ENCODE measurements around the gene VSTM4.

Gene VSTM4

DNA sequence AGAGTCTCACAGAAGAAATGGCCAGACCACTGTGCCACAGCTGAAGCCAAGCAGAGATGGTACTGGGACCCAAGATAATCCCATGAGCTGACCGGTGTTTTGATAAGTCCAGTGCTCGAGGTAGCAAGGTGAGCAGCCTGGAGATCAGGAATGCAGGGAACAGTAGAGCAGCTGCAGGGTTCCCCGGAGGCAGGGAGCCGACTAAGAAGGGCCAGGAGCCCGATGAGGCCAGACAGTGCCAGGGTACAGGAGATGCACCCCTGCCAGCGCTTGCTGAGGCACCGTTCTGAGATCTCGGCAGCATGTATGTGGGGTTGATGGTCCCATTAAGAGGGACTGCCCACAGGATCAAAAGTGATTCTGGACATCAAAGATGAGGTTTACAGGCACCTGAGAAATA is 47.1 kb downstream of the VSTM4 start:
- no peak for DNase-seq

DNA sequence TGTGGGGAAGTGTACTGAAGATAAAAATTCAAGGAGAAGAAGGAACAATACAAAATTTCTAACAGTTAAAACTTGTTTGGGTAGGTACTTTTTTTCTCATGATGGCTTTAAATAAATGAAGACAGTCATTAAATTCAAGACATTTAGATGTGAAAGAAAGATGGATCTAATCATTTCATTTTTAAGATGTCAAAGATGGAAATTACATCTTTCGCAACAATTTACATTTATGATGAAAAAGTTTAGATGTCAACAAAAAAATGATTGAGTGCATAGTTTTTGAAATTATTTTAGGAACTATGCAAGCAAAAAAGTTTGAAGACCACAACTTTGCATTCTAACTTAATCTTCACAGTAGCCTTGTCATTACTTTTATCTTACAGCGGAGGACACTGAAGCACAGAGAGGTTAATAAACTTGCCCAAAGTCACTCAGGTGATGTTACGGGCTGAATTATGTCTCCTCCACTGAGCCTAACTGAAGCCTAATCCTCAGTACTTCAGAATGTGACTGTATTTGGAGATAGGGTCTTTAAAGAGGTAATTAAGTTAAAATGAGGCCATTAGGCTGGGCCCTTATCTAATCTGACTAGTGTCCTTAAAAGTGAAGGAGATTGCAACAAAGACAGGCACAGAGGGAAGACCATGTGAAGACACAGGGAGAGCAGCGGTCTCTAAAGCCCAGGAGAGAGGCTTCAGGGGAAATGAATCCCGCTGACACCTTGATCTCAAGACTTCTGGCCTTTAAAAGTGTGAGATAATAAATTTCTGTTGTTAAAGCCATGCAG is 48.2 kb downstream of the VSTM4 start:
- DNase-seq: no peak

DNA sequence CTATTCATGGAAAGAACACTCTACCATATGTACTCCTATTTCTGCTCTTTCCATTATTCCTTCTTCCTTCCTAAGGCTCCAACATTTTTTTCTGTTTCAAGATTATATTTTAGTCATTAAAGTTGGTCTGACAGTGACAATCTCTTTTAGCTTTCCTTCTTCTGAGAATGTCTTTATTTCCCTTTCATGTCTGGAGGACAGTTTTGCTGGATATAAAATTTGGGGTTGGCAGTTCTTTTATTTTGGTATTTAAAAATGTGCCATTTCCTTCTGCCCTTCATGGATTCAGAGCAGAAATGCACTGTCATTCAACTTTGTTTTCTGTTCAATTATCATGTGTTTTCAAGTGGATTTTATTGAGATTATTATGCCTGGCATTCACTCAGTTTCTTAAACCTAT is 53.1 kb downstream of the VSTM4 start:
- DNase-seq: no peak

- DNase-seq: no peak
These were observed 53.7 kb downstream of the VSTM4 start for GRCh38 chr10:49061667-49062066.

DNA sequence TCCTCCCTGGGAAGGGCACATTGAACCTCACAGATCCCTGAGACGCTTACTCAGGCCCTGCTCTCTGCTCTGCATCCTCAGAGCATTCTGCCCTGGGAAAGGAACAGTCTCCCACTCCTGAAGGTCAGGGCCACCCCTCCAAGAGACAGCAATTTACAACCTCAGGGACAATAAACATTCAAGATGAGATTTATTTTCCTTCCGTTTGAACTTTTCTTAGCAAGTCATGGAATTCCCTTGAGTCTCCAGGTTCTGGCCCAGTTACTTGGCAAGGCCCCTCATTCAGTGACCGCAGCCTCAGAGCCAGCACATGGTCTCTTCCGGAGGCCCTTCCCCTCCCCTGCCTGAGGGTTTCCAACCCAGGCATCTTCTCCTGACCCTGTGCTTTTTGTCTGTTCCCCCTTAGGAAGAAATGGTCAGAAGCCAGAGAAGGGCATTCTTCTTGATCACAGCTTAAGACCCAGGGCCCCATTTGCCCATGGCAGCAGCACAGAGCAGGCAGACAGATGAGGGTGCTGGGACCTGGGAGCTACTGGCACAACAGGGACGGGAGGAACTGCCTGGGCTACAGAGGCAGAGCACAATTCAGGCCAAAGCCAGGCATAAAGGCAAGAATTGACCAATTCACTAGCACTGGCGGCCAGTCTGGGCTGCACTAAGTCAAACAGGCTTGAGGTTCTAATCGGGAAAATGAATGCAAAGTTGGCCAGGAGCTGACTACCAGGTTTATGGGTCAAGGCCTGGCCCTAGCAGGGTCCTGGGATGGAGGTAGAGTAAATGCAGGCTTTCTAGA is 56.7 kb downstream of the VSTM4 start:
- no peak for DNase-seq

- DNase-seq: no peak
These were observed 58.0 kb downstream of the VSTM4 start for GRCh38 chr10:49057231-49057880.

DNA sequence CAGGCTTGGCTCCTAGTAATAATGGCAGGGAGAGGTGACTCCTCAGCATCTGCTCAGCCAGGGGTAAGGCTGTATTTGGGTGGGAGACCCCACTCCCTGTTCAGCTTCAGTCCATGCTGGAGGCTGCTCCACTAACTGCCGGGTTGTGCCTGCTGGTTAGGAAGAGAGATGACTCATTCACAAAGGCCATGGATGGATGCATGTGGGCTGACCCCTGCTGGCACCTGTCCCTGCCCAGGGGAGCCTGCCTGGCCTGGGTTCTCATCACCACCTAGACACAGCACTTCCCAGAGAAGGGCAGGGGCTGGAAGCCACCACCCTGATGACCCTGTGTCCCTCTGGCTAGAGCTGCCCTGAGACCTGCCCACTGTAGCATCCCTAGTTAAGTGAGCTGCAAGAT is 59.0 kb downstream of the VSTM4 start:
- no peak for DNase-seq

- no peak for DNase-seq
These were observed 60.0 kb downstream of the VSTM4 start for GRCh38 chr10:49055221-49055849.

DNA sequence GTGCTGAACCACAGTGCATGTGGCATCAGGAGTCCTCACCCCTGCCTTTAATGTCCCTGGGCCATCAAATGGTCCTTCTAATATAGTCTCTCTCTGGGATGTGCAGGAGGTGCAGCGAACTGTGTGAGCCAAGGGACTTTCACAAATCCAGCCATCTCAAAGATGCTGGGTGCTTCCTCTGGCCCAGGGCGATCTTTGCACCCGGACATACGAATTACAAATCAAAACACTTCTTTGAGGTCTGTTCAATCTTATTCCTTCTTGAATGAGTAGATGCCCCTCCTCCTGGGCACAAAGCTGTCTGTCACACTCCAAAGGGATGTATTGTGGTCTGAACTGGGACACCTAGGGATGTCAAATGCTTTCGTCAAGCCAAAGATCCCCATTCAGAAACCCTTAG is 60.6 kb downstream of the VSTM4 start:
- DNase-seq: no peak

DNA sequence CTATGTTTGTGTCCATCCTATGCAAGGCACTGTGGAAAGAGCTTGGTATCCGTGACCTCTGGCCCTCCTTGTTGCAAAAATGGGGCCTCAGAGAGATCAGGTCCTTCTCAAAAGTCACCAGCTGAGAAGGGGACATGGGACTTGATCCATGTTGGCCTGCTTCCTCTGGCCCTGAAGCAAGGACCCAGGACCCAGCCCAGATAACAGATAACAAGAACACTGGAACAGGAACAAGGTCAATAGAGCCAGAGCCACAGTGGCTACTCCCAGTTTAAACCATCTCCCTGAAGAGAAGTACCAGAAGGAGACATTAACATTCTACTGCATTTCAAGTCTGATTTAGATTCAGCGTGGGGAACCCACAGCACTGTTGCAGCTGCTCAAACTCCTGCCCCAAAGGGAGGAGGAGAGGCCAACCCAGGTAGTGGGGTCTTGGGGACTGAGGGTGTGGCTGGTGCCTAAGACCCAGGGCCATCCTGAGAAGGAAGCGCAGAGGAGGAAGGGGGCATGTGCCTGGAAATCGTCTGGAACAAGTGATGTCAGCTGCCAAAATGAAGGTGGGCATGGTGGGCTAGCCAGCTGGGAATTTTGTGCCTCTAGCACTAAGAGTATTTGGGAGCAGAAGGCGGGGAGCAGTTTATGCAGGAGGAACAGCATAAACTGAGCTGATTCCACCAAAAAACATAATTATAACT is 61.2 kb downstream of the VSTM4 start:
- no peak for DNase-seq

- DNase-seq: no peak
These were observed 62.0 kb downstream of the VSTM4 start for GRCh38 chr10:49053053-49053997.

- no peak for DNase-seq
These were observed 63.3 kb downstream of the VSTM4 start for GRCh38 chr10:49052069-49052468.

- DNase-seq: no peak
These were observed 64.4 kb downstream of the VSTM4 start for GRCh38 chr10:49050906-49051305.

DNA sequence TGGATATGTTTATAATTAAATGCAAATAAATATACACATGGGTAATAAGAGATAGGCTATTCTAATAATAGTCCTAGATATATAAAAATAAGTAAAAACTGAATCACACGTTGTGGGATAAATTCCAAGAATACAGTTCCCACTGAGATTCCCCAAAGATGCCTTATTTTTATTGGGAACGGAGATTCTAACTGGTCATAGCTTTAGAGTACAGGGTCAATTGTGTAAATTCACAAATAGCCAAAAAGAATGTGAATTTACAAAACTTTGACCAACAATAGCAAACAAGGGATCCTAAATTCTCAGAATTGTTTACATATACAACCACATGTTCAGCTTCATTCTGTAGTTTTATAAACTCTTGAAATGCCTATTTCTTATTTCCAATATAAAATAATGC is 65.0 kb downstream of the VSTM4 start:
- no peak for DNase-seq

- DNase-seq: no peak
These were observed 65.7 kb downstream of the VSTM4 start for GRCh38 chr10:49049660-49050059.

GRCh38 chr10:49047128-49047639 is 68.1 kb downstream of the VSTM4 start:
- DNase-seq: no peak

DNA sequence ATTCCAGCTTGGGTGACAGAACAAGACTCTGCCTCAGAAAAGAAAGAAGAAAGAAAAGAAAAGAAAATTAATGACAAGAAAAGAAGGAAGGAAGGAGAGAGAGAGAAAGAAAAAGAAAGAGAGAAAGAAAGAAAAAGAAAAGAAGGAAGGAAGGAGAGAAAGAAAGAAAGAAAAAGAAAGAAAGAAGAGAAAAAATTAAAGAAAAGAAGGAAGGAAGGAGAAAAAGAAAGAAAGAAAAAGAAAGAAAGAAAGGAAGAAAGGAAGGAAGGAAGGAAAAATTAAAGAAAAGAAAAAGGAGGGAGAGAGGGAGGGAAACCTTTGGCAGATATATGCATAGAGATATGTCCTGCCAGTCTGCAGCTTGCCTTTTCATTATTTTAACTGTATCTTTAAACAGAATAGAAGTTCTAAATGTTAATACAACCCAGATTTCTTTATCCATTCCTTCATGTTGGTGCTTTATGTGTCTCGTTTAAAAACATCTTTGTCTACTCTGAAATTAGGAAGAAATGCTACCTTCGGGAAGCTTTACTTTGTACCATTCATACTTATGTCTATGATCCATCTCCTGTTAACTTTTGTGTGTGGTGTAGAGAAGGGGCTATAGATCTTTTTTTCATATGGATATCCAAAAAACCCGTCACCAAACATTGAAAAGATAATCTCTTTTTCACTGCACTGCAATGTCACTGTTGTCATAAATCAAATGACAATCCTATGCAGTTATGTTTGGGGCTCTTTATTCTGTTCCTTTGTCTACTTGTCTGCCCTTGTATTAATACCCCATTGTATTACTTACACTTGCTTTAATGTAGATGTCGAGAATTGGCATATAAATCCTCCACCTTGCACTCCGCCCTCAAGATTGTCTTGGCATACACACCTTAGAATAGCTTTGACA is 70.8 kb downstream of the VSTM4 start:
- DNase-seq: no peak

GRCh38 chr10:49040601-49041000 is 74.7 kb downstream of the VSTM4 start:
- no peak for DNase-seq

DNA sequence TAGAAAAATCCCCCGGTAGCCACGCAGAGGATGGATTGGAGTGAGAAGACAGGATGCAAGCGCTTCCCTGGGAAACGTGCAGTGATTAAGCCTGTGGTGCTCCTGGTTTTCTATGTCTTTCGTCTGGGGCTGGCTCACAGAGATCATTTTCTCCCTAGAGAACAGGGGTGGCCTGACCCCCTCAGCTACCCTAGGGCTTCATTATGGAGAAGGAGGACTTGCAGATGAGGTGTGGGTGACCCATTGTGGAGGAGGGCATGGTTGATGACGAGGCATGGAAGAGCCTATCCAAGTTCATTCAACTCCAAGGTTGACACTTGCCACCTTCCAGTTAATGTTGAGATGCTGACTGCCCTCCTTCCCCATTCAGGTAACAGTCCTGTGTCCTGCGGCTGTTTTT is 75.9 kb downstream of the VSTM4 start:
- no peak for DNase-seq

- DNase-seq: no peak
These were observed 76.6 kb downstream of the VSTM4 start for GRCh38 chr10:49038711-49039110.

All from activated effector memory CD4-positive, alpha-beta T cell treated with Interleukin-2 at 50 U/mL for 16 hours (primary cell).